Kidney (tissue), 14 donors: Measurements from ENCODE around the gene SMAP2. TPM values are rescaled to one million over a fixed set of nuclear protein-coding genes. Genes with fewer than 3 reads are reported as not detected.

ENCODE experiments used
- DNase-seq, 5 donors: peaks; one replicate each; pipeline ENCODE4 v3.0.0-alpha.2; 2013 to 2020
- FAIRE-seq: peaks from 2 replicates; lab custom pipeline; 2012; peaks lifted over from hg19 to GRCh38; lab: Jason Lieb, UNC
- H3K27ac ChIP-seq, 2 donors: one replicate each; pipeline ENCODE4 v1.7.0; 2013; ENCODE audit warnings: low read depth in 2 of 2, low read length in 2 of 2, inconsistent platforms in 1 of 2
- H3K27me3 ChIP-seq: one replicate; pipeline ENCODE4 v1.7.1; 2013; ENCODE audit warnings: low read length, inconsistent platforms; ENCODE audit not compliant: control insufficient read depth, insufficient read depth
- H3K36me3 ChIP-seq, 3 donors: one replicate each; pipeline versions ENCODE4 v1.7.0 to v1.7.1; 2013; ENCODE audit warnings: low read length in 3 of 3, control low read depth in 1 of 3, inconsistent platforms in 1 of 3; ENCODE audit not compliant: insufficient read depth in 3 of 3, control insufficient read depth in 2 of 3
- H3K4me1 ChIP-seq, 3 donors: one replicate each; pipeline versions ENCODE4 v1.7.0 to v1.7.1; 2013; ENCODE audit warnings: low read length in 3 of 3, inconsistent platforms in 1 of 3, low read depth in 1 of 3; ENCODE audit not compliant: control insufficient read depth in 2 of 3, insufficient read depth in 2 of 3
- H3K4me3 ChIP-seq, 3 donors: one replicate each; pipeline versions ENCODE4 v1.7.0 to v1.8.1; 2013; ENCODE audit warnings: low read length in 3 of 3, control low read depth in 1 of 3, inconsistent platforms in 1 of 3
- H3K9ac ChIP-seq, 3 donors: one replicate each; pipeline versions ENCODE4 v1.7.0 to v1.7.1; 2013; ENCODE audit warnings: low read length in 3 of 3, control low read depth in 1 of 3, inconsistent platforms in 1 of 3
- H3K9me3 ChIP-seq, 3 donors: one replicate each; pipeline versions ENCODE4 v1.7.0 to v1.7.1; 2013; ENCODE audit warnings: low read length in 3 of 3, control low read depth in 1 of 3, inconsistent platforms in 1 of 3; ENCODE audit not compliant: control insufficient read depth in 2 of 3, insufficient read depth in 1 of 3
- intact Hi-C: fragments of 100-400 bp; cut with DNase I; formaldehyde crosslinking; loops from one replicate; pipeline ENCODE4 v1.11.1; 2022
- polyA plus RNA-seq: library from polyadenylated mRNA; stranded (reverse); fragments of 350-450 nt; fragmentation: Illumina TruSeq; extraction: RNeasy Lipid Tissue Mini Kit (QIAGEN cat#74804); gene quantifications from one replicate; pipeline ENCODE4 v1.2.3, GENCODE V29; 2014; ENCODE audit warnings: low read depth, low replicate concordance; ENCODE audit not compliant: insufficient read depth
- total RNA-seq: library from RNA; stranded (reverse); fragmentation: NEBNext Ultra II Directional; extraction: Animal tissue kit (Norgen Biotek cat#: 25700); gene quantifications from one replicate; pipeline ENCODE4 v1.2.1, GENCODE V29; 2021
- TF ChIP-seq, protein P1 (sequence below): IDR thresholded peaks from 3 replicates; pipeline ENCODE4 v1.5.1; 2012; ENCODE audit warnings: mild to moderate bottlenecking, moderate library complexity, borderline replicate concordance; ENCODE audit not compliant: insufficient read depth; ENCODE audit errors: extremely low read depth
- donor health status: control.
- donor health status: control.
- donor health status: control.
- donor health status: control.
- donor health status: control.
- donor health status: DM: yes; HTN: yes; CAD: no.
- donor health status: Normal renal cell carcinoma (clear cell type).

Gene SMAP2
- total and polyA plus RNA-seq, 2 donors from 2014 or later = 17.9 to 61.3 TPM

DNA sequence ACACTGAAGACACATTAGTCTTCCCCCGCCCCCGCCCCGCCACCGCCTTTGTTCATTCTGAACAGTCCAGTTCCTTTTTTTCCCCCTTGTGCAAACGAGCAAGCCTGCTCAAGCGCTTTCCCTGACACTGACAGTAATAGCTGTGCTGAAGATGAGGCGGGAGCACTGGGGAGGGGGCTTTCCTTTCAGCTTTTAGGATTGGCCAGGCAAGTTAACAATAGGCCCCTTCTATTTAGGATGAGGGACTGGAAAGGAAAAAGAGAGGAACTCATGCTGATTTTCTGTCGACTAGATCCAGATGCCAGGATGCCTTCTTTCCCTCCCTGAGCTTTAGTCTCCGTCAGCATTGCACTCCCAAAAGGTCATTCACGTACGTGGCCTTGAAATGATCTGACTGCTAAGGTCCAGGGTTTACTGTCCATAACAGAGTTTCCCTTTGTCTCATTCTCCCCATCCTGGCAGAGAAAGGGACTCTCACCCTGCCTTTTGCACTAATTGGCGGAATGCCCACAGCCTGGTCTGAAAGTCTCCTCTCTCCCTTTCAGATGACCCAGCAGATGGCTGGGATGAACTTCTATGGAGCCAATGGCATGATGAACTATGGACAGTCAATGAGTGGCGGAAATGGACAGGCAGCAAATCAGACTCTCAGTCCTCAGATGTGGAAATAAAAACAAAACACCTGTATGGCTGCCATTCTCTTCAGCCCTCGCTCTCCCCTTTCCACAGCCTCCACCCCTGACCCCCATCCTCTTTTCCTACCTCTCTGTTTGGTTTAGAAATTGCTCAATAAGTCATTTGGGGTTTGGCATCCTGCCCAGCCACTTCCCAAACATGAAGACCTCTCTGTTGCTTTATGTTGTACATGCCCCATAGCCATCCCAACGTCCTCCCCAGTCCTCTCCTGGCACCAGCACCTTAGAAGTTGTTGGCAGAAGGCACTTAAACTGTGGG, 48.2 kb downstream of the SMAP2 start:
- TF ChIP-seq, protein P1, sequence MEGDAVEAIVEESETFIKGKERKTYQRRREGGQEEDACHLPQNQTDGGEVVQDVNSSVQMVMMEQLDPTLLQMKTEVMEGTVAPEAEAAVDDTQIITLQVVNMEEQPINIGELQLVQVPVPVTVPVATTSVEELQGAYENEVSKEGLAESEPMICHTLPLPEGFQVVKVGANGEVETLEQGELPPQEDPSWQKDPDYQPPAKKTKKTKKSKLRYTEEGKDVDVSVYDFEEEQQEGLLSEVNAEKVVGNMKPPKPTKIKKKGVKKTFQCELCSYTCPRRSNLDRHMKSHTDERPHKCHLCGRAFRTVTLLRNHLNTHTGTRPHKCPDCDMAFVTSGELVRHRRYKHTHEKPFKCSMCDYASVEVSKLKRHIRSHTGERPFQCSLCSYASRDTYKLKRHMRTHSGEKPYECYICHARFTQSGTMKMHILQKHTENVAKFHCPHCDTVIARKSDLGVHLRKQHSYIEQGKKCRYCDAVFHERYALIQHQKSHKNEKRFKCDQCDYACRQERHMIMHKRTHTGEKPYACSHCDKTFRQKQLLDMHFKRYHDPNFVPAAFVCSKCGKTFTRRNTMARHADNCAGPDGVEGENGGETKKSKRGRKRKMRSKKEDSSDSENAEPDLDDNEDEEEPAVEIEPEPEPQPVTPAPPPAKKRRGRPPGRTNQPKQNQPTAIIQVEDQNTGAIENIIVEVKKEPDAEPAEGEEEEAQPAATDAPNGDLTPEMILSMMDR = no peak
- Histone ChIP-seq H3K4me1 (no peaks in the 10 kb centered on the region), H3K36me3 (peaks cover 0 to 7% (median 3%) of the 10 kb centered on the region in 3 donors), H3K4me3 (no peak overlapping the region), H3K9ac (no peak overlapping the region), H3K9me3 (no peaks in the 10 kb centered on the region), H3K27ac (no peak overlapping the region), H3K27me3 (no peaks in the 10 kb centered on the region)
- intact Hi-C loops = no loop called here
- DNase-seq = peak in 1 of 5 donors; percentile 4
- no peak for FAIRE-seq

DNA sequence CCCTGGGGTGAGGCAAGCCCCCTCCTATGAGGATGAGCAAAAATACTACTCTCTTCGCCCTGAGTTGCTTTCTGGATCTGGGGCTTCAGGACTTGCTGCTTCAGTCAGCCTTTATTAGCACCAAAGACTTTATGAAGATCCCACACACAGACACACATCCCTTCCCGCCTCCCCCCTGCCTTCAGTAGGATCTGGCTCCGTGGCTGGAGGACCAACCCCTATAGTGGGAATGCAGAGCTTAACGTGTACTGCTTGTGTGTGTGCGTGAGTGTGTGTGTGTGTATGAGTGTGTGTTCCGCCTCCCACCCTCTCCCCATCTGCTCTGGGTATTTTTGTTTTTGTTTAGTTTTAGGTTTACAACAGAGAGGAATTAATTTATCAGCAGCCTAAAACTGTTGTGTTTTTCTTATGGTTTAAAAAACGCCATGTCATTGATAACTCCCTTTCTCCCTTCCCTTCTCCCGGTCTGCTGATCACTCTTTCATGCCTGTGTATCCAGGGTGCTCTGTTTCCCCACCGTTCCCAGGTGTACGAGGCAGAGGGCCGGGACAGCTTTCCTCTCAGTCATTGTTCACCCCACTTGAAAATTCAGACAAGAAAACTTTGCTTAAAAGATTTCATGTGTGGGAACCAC, 49.2 kb downstream of the SMAP2 start:
- DNase-seq (no peak), FAIRE-seq (no peak)
- no peaks in the 10 kb centered on the region for H3K4me1 ChIP-seq
- TF ChIP-seq, protein P1 = no peak
- H3K36me3 ChIP-seq = peaks cover 0 to 3% (median 0%) of the 10 kb centered on the region in 3 donors
- intact Hi-C loops = no loop called here
- H3K27ac ChIP-seq = no peak overlapping the region
- H3K4me3 ChIP-seq = no peak overlapping the region
- no peaks in the 10 kb centered on the region for H3K9me3 ChIP-seq
- H3K9ac ChIP-seq = no peak overlapping the region
- no peaks in the 10 kb centered on the region for H3K27me3 ChIP-seq

GRCh38 chr1:40423264-40423642, 49.7 kb downstream of the SMAP2 start:
- Histone ChIP-seq H3K27me3 (no peaks in the 10 kb centered on the region), H3K27ac (no peak overlapping the region), H3K4me1 (no peaks in the 10 kb centered on the region), H3K4me3 (no peak overlapping the region), H3K9me3 (no peaks in the 10 kb centered on the region), H3K36me3 (peaks cover 0 to 3% (median 0%) of the 10 kb centered on the region in 3 donors), H3K9ac (no peak overlapping the region)
- TF ChIP-seq, protein P1 = no peak
- intact Hi-C loops = no loop called here
- FAIRE-seq (no peak), DNase-seq (no peak)
